Activated effector memory CD4-positive, alpha-beta T cell treated with anti-CD3 and anti-CD28 coated beads, Interleukin-2, amount 50 U/mL, for 16 hours (primary cell): ENCODE results near the gene EPC2.
A peak's percentile ranks its signal among the peaks of the same experiment; 100 is the strongest.
"Not testable (repeated sequence)": the region's sequence is repeated elsewhere in the genome, so short reads cannot be mapped to it uniquely, and the experiment has no call there.

Experiments
- DNase-seq: peaks from one replicate; pipeline ENCODE4 v3.0.0-alpha.2; 2020

The EPC2 gene

DNA sequence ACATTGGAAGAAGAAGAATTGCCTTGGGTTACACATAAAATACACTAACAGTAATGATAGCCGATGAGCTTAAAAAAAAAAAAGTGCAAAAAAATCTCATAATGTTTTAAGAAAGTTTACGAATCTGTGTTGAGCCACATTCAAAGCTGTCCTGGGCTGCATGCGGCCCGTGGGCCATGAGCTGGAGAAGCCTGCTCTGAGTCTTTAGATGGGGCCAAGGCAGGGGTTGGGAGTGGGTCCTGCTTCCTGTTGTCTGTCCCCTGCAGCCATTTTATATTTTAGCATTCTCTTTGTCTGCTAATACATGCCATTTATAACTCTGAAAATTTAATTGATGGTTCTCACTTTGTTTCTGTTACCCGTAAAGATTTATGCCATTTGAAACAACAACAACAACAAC is 93.2 kb downstream of the EPC2 start:
- DNase-seq = no peak

DNA sequence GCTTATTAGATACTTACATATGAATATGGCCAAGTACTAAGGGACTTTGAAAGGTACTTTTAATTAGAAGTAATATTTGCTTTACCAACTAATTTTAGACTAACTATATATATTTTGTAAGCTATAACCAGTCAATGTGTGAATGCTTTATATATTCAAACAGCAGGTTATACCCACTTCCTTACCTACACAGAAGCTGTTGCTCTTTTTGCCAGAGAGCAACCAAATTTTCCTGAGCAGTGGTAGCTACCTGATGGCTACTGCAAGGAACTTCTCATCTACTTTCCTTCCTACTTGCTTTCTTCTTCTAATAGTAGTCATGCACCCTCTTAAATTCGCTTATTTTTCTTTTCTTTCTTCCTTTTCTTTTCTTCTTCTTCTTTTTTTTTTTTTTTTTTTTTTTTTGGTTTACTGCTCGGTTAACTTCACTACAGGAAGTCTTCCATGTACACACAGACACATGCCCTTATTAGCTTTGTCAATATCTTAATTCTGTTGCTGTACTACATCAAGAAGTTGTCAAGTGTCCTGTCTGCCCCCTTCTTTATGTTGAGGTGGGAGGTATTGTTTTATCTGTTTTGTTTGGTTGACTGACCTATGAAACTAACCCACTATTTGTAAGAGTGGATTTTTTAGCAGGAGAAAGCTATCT is 95.0 kb downstream of the EPC2 start:
- DNase-seq = no peak

DNA sequence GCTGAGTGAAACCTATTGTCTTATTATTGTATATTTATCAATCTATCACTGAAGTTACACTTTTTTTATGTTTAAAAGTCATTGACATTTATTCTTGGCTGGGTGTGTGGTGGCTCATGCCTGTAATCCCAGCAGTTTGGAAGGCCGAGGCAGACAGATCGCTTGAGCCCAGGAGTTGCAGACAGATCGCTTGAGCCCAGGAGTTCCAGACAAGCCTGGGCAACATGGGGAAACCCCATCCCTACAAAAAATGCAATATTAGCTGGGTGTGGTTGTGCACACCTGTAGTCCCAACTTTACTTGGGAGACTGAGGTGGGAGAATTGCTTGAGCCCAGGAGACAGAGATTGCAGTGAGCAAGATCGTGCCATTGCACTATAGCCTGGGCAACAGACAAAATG is 97.8 kb downstream of the EPC2 start:
- no peak for DNase-seq

DNA sequence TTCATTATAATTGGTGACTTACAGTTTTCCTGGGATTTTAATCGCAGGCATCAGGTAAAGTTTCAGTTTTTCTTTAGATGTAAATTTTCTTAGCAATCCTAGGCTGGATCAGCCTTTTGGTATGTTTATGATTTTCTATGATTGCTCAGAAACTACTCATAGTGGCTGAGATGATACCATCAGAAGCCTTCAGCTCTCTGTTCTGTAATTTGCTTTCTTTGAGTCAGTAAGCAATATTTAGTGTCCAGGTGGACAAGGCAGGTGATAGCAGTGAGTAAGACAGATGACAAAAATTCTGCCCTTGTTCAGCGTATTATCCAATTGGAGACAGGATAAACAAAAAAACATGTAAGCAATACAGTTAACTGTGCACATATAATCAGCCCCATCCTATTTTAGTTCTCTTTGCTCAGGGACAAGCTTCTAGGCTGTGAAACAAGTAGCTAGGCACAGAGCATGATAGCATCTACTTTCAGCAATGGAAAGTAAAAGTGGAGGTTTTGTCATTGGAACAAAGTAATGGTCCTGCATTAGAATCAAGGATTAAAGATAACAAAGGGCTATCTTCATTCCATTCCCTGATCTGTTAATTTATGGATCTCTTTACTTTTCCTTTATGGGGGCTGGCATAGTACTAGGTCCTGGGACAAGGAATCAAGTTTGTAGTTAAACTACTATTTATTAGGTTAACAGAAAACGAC is 100.8 kb downstream of the EPC2 start:
- no peak for DNase-seq

DNA sequence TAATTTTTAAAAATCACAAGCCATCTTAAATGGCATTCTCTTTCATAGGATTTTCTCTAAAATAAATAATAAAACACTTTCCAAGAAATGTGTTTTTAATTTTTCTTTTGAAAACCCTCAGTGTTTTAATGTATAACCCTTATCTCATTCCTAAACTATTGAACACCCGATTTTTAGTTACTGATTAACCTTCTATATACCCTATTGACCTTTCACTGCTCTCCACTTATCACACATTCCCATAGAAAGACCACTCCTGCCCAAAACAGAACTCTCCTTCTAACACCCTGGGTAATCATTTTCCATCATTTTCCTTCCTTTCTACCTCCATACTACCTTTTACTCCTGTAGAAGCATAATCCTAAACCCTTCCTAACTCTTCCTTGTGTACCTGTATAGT is 102.4 kb downstream of the EPC2 start:
- no peak for DNase-seq

DNA sequence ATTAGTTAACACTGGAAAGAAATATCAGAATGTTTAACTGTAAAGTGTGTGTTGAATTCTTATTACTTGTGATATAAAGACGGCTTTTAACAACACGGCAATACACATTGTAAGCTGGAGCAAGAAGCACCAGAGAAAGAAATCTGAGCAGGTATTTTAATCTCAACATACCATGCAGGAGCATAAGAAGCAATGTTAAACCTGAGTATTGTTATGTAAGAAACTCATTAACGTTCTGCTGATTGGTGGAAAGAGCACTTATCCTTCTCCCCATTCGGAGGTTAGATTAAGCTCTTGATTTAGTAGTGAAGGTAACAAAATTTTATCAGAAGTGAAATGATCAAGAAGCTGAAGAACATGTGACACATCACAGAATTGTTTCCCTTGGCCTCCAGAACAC is 107.4 kb downstream of the EPC2 start:
- DNase-seq = no peak

DNA sequence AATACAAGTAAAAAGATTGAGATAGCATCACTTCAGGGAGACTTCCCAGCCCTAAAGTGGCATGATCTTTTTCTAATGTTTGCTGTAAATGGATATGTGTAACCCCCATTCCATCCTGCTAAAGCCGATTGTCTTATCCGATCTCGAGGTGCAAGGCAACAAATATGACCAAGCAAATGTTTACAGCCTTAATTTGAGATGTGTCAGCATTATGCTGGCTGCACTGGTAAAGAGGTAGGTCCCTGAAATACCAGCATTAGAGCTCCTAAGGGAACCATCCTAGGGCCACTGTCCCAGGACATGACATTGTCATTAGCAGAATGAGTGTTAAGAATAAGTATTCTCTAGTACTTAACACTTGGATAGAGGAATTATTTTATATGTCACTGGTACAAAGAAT is 108.4 kb downstream of the EPC2 start:
- DNase-seq = no peak

DNA sequence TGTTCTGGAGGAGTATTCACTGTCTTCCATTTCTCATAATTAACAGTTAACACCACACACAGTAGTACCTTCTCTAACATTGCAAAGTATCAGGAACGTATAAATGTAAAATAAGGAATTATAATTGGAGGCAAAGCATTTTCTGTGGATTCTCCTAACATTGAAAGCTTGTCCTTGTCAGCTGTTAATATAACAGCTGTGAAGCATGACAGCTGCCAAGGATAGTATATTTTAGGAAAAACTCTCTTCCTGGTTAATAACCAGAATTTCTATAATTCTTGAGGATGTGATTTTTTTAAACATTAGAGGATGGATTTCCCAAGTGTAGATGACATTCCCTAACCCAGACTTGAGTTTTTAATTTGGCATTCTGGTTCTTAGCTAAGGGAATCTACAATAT is 110.3 kb downstream of the EPC2 start:
- DNase-seq = no peak

DNA sequence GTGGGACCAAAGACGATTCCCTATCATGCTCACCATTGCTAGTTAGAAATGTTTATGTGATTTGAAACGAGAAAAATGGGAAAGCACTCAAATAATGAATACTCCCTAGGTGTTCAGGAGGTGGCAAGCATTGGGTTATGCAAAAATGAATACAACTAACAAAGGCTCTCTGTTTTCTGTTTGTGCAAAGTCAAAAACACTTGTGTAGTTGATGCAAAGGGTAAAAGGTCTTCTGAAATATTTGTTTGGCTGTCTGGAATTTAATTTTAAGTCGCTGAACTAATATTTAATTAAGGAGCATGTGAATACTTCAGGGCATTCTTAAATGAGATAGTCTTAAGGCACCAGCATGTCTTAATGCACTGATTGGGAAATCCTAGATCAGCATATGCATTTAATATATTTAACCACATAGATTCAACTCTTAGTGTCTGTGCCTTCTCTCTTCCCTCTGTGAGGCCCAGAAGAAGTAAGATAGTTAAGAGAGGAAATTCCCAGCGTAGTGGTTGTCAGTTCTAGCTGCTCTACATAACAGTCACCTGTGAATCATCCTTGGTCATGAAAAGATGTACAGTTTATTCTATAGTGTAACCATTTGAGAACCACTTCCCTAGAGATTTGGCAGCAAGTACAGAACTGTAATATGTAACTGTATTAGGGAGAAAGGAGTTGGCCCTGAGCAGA is 111.9 kb downstream of the EPC2 start:
- DNase-seq = no peak

DNA sequence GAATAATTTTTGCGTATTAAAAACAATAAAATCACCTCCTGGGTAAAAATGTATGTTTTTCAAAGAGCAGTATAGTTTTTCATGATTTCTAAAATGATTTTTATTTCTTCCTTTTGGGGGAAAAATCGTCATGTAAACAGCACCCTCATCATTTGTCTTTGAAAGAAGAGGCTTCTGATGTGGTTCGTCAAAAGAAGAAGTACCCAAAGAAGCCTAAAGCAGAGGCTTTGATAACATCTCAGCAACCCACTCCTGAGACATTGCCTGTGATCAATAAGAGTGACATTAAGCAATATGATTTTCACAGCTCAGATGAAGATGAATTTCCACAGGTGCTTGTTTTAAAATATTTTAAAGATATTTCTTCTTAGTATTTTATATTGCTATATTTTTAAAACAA is 120.3 kb downstream of the EPC2 start:
- no peak for DNase-seq

DNA sequence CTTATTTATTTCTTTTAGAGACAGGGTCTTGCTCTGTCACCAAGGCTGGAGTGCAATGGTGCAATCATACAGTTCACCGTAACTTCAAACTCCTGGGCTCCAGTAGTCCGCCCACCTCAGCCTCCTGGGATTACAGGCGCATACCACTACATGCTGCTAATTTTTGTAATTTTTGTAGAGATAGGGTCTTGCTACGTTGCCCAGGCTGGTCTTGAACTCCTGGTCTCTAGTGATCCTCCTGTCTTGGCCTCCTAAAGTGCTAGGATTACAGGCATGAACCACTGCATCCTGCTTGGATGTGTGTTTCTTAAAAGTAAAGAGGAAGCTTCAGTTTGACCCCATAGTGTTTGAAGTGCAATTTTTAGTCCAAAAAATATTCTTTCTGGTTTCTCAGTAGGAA is 125.5 kb downstream of the EPC2 start:
- DNase-seq = no peak

DNA sequence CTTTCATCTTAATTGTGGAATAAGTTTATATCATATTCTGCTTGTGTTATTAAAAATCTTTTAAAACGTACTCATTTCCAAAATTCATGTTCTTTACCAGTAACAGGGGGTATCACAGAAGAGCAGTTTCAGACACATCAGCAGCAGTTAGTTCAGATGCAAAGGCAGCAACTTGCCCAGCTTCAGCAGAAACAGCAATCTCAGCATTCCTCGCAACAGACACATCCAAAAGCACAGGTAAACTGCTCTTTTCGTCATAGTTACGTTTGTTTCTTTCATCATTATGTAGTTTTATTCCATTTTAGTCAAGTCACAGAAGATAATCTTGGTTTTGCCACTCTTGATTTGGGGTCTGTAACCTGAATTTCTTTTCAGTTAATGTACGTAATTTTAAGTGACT is 137.0 kb downstream of the EPC2 start:
- DNase-seq = no peak

DNA sequence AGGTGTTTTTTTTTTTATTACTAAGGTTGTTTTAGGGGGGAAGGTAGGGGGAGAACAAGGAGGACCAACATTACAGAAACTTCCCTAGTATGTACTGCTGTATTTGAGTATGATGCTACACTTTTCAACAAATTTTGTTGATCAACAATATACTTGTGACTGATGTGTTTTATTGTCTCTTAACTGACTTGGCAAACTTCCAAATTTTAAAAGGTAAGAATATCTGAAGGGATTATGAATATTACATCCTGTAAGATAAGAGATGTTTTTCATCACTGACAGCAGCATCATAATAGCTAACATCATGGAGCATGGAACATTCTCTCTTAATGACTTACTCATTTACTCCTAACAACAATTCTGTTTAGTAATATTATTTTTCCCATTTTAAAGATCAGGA is 144.5 kb downstream of the EPC2 start:
- no peak for DNase-seq

DNA sequence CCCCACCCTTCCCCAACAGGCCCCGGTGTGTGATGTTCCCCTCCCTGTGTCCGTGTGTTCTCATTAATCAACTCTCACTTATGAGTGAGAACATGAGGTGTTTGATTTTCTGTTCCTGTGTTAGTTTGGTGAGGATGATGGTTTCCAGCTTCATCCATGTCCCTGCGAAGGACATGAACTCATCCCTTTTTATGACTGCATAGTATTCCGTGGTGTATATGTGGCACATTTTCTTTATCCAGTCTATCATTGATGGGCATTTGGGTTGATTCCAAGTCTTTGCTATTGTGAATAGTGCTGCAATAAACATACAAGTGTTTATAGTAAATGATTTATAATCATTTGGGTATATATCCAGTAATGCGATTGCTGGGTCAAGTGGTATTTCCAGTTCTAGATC is 145.6 kb downstream of the EPC2 start:
- DNase-seq = not testable (repeated sequence)

DNA sequence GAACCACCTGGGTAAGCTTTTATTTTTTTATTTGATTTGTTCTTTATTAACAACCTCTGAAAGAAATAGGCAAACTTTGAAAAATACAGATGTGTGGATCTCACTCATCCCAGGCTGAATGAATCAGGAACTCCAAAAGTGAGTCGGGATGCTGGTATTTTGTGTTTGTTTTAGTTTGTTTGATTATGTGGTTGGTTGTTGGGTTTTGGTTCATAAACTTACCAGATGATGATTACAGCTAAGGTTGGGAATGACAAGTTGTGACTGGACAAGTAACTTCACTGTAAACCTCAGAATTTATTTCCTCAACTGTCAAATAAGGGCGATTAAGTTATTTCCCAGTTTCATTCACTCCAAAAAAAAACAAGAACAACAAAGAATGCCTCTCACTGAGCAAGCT is 150.0 kb downstream of the EPC2 start:
- DNase-seq = no peak

DNA sequence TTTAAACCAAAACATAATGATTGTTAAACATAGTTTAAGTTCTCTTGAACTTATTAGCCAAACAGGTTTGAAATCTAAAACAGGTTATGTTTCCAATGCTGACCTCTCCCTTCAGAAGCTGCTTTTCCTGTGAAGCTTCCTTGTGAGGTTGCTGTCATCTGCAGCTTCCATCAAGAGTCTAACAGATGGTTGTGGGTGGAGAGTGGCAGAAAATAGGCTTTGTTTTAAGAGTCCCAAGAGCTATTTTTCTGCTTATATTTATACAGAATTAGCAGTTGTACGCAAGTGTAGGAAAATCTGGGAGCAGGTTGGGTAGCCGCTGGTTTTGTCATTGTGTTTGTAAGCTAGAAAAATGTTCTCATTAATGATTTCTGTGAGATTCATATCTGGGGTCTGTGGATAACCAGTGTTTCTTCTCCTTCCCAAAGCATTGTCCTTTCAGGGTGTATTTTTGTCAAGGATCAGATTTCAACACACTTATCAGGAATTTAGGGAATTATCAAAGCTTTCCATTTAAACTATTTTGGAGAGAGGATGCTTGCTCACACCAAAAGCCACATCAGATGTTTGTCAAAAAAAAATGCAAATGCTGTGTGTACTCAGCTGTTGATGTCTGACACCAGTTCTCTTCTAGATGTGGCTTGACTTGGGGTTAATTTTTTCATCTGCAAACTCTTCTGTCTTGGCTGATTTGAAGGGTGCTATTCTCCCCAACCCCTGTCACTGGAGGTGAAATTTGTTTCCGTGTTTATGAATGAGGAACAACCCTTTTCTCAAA is 152.4 kb downstream of the EPC2 start:
- DNase-seq = no peak

DNA sequence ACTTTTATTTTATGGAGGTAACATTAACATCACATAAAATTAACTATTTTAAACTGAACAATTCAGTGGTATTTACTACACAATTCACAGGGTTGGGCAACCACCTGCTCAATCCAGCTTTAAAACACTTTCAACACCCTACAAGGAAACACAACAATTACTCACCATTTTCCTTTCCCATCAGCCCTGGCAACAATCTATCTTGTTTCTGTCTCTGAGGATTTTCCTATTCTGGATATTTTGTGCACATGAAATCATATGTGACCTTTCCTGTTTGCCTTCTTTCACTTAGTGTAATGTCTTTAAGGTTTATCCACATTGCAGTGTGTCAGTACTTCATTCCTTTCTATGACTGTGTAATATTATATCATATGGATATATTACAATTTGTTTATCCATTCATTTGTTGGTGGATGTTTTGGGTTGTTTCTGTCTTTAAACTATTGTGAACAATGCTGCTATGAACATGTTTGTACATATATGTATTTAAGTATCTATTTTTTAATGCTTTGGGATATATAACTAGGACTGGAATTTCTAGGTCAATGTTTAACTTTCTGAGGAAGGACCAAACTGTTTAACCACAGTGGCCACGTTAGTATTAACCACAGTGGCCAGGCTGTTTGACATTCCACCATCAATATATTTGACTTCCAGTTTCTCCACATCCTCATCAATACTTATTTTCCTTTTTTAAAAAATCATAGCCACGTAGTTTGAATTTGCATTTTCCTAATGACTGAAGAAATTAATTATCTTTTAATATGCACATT is 158.1 kb downstream of the EPC2 start:
- DNase-seq = no peak

DNA sequence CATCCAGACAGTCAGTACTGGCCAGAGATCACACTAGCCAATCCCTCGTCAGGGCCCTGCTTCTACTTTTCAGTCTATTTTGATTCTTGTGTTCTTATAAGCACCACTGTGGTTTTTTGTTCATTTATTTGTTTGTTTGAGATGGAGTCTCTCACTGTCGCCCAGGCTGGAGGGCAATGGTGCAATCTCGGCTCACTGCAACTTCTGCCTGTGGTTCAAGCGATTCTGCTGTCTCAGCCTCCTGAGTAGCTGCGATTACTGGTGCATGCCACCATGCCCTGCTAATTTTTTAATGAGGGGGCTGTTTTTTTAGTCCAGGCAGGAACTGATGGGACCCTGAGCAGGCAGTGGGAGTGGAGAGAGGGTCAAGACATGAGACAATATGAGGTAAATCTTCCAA is 165.5 kb downstream of the EPC2 start:
- DNase-seq = no peak

DNA sequence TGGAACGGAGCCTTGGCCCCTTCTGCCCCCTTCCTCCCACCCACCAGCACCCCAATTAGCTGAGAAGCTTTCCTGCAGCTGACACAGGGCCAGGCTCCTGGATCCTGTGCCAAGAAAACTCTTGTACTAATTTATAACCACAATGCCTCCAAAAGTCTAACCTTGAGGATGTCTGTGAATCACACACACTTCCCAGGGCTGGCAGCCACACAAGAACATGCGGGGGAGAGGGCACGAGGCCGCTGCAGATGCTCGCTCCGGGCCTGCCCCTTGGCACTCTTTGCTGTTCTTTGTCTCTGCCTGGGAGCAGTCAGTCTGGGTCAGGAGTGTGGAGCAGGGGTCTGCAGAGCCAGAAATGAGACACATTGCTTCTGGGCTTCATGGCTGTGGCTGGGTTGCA is 167.8 kb downstream of the EPC2 start:
- DNase-seq = no peak

DNA sequence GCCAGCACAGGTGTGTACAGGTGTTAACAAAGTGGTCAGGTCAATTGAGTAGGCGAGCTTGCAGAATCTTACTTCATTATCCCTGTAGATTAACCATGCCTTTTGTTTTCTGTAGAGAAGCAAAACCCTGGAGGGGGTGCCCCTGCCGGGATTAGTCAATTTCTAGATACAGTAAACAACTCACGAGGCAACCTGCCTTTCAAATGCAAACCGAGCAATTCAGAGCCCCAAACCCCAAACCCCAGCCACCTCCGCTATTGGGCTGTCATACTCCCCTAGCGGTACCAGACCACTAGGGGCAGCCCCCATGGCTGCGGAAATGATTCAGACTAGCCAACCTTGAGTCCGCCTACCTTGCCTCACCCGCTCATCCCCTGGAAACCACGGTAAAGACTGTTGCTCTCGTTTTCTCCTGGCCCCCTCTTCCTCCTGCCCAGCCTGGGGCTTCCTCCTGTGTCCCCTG is 169.1 kb downstream of the EPC2 start:
- peak; percentile 92 for DNase-seq

DNA sequence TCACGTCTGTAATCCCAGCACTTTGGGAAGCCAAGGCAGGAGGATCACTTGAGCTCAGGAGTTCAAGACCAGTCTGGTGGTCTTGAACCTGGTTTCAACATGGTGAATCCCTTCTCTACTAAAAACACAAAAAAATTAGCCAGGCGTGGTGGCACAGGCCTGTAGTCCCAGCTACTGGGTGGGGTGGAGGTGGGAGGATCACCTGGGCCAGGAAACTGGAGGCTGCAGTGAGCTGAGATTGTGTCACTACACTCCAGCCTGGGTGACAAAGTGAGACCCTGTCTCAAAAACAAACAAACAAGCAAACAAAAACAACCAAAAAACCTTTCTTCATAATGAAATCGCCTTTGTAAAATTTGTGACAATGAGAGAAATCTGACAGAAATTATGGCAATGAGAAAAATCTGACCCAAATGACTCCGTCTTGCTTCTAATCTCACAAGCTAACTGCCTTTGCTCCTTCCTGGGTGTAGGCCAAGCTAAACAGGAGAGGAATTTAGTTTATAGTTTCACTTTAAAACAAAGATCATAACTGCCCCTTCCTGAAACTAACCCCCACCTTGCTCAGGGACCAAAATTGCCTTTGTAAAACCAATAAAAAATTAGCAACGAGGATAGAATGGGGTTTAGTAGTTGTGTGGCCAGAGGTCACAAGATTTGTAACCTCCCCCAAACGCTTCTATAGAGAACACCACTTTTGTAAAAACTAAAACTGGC is 169.8 kb downstream of the EPC2 start:
- no peak for DNase-seq

DNA sequence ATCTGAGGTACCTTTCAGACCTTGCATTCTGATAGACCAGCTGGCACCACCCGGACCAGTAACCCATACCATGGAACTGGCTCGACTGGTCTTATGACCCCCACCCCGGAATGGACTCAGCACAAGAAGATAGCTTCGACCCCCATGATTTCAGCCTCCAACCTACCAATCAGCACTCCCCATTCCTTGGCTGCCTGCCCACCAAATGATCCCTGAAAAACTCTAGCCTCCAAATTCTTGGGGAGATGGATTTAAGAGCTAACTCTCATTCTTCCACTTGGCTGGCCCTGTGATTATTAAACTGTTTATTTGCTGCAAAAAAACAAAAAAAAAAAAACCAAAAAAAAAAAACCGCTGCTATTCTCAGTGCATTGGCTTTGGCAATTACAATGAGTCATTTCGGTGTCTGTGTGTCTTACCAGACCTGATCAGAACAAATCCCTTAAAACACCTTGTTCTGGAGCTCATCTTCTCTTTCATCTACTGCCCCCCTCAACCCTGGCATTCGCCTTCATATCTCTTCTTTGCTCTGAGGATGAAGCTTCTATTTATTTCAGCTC is 170.4 kb downstream of the EPC2 start:
- no peak for DNase-seq
